ENCODE results near the gene SLC12A5. TPM values are rescaled to one million over a fixed set of nuclear protein-coding genes. Genes with fewer than 3 reads are reported as not detected.

Gene SLC12A5
- total and polyA plus RNA-seq, 2 of the 4 experiments (the other 2 are of a cell fraction): 2.2 TPM; not detected in 1

- Histone ChIP-seq H3K4ac (ENCODE audit: low read depth, low read length) (no peak overlapping the region), H3K14ac (replicated peaks; ENCODE audit: low read depth, low read length) (no peak overlapping the region), H3K4me2 (ENCODE audit: low read depth, low read length) (no peak overlapping the region), H3K27ac (ENCODE audit: insufficient read depth, low read length) (no peak overlapping the region), H4K8ac (ENCODE audit: low read depth in 2 of 2, low read length in 2 of 2) (no peak overlapping the region), H2AK9ac (replicated peaks; ENCODE audit: low read depth, low read length, poor library complexity) (no peak overlapping the region), H2BK5ac (ENCODE audit: low read depth, low read length, poor library complexity, severe bottlenecking) (no peak overlapping the region), H2BK120ac (ENCODE audit: low read depth, low read length) (no peak overlapping the region), H4K91ac (ENCODE audit: insufficient read depth, low read depth, low read length) (no peak overlapping the region), H3K9me3 (ENCODE audit: control insufficient read depth, insufficient read depth, low read length) (no peaks in the 10 kb centered on the region), H3K36me3 (ENCODE audit: control insufficient read depth, insufficient read depth, low read length) (peaks cover 53% of the 10 kb centered on the region), H4K5ac (ENCODE audit: low read depth, low read length) (no peak overlapping the region), H3K27me3 (ENCODE audit: control insufficient read depth, insufficient read depth, low read length) (peaks cover 5% of the 10 kb centered on the region; the same call in 1 of the 2 replicates), H3K4me3 (ENCODE audit: insufficient read depth, low read depth, low read length) (no peak overlapping the region), H3K4me1 (ENCODE audit: control insufficient read depth, insufficient read depth, low read length) (no peaks in the 10 kb centered on the region; the same call in 1 of the 2 replicates), H2AK5ac (ENCODE audit: low read depth, low read length) (no peak overlapping the region), H2BK15ac (ENCODE audit: low read depth, low read length) (no peak overlapping the region), H3K9me1 (ENCODE audit: insufficient read depth, low read length) (peaks cover 3% of the 10 kb centered on the region; the same call in 1 of the 2 replicates), H2BK20ac (ENCODE audit: low read depth, low read length) (no peak overlapping the region), H3K23ac (ENCODE audit: low read depth, low read length) (no peak overlapping the region), H3K18ac (ENCODE audit: low read depth, low read length) (no peak overlapping the region), H3K79me1 (ENCODE audit: low read depth in 1 of 2, low read length in 2 of 2) (peaks cover 0 to 9% of the 10 kb centered on the region in 2 experiments; a peak in 2 of 4 replicates), H4K20me1 (ENCODE audit: insufficient read depth, low read length) (peaks cover 30% of the 10 kb centered on the region), H3K56ac (ENCODE audit: extremely low read depth, insufficient read depth, low read length) (no peak overlapping the region), H3K9ac (ENCODE audit: low read depth, low read length) (no peak overlapping the region), H2AFZ (replicated peaks; ENCODE audit: low read length, poor library complexity) (no peak overlapping the region)
- dilution Hi-C loops (cut with HindIII; ENCODE audit: low sequenced_read_pairs, unreplicated experiment): no loop called here
- DNase-seq (no peak), ATAC-seq (ENCODE audit: low read depth) (no peak)
- in situ Hi-C loops (cut with MboI; ENCODE audit: low sequenced_read_pairs): no loop called here
- 60% methylated on average over 1 of the region's 12 CpGs; no CpG with 5 or more reads in 1 of the 2 experiments for WGBS, 2 experiments (ENCODE audit: extremely low coverage in 2 of 2, insufficient read length in 1 of 2)
- BruUV-seq (replicated peaks): no TSS peak
- ChIA-PET POLR2A (ENCODE audit: unreplicated experiment) (no interaction called here), CTCF (no interaction called here)
- no peak for TF ChIP-seq RAD21 (IDR thresholded peaks at IDR 0.05; ENCODE audit: low read length)
- TF ChIP-seq CHD1 (IDR thresholded peaks at IDR 0.05; ENCODE audit: low read depth, low read length): no peak
- TF ChIP-seq, protein P1, sequence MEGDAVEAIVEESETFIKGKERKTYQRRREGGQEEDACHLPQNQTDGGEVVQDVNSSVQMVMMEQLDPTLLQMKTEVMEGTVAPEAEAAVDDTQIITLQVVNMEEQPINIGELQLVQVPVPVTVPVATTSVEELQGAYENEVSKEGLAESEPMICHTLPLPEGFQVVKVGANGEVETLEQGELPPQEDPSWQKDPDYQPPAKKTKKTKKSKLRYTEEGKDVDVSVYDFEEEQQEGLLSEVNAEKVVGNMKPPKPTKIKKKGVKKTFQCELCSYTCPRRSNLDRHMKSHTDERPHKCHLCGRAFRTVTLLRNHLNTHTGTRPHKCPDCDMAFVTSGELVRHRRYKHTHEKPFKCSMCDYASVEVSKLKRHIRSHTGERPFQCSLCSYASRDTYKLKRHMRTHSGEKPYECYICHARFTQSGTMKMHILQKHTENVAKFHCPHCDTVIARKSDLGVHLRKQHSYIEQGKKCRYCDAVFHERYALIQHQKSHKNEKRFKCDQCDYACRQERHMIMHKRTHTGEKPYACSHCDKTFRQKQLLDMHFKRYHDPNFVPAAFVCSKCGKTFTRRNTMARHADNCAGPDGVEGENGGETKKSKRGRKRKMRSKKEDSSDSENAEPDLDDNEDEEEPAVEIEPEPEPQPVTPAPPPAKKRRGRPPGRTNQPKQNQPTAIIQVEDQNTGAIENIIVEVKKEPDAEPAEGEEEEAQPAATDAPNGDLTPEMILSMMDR (conservative IDR thresholded peaks at IDR 0.05; ENCODE audit: low read depth, low read length): no peak
- TF ChIP-seq RCOR1 (IDR thresholded peaks at IDR 0.05; ENCODE audit: insufficient replicate concordance, low read length): no peak
- no peak for TF ChIP-seq MAFK (IDR thresholded peaks at IDR 0.05; ENCODE audit: low read depth, low read length)
- no peak for TF ChIP-seq RFX5 (IDR thresholded peaks at IDR 0.05; ENCODE audit: low read depth, low read length)
- no peak for TF ChIP-seq USF2 (IDR thresholded peaks at IDR 0.05; ENCODE audit: low read depth, low read length)
- TF ChIP-seq CEBPB (IDR thresholded peaks at IDR 0.05; ENCODE audit: low read depth, low read length): no peak
- TF ChIP-seq FOS (IDR thresholded peaks at IDR 0.05; ENCODE audit: low read depth, low read length): no peak
- TF ChIP-seq BHLHE40 (IDR thresholded peaks at IDR 0.05; ENCODE audit: low read depth, low read length): no peak
- TF ChIP-seq, protein P2, sequence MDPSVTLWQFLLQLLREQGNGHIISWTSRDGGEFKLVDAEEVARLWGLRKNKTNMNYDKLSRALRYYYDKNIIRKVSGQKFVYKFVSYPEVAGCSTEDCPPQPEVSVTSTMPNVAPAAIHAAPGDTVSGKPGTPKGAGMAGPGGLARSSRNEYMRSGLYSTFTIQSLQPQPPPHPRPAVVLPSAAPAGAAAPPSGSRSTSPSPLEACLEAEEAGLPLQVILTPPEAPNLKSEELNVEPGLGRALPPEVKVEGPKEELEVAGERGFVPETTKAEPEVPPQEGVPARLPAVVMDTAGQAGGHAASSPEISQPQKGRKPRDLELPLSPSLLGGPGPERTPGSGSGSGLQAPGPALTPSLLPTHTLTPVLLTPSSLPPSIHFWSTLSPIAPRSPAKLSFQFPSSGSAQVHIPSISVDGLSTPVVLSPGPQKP (IDR thresholded peaks at IDR 0.05; ENCODE audit: borderline replicate concordance, low read depth, low read length): no peak
- TF ChIP-seq MXI1 (IDR thresholded peaks at IDR 0.05; ENCODE audit: borderline replicate concordance, low read depth, low read length): no peak
- no peak for TF ChIP-seq SMC3 (IDR thresholded peaks at IDR 0.05; ENCODE audit: low read depth, low read length)
- TF ChIP-seq MAZ (IDR thresholded peaks at IDR 0.05; ENCODE audit: borderline replicate concordance, low read depth, low read length): no peak
- TF ChIP-seq POLR2A (IDR thresholded peaks at IDR 0.05; ENCODE audit: low read depth, low read length): no peak
- no peak for TF ChIP-seq NFE2L2 (IDR thresholded peaks at IDR 0.05; ENCODE audit: low read depth, low read length)
- intact Hi-C loops (cut with micrococcal nuclease): no loop called here
Observed at GRCh38 chr20:46062621-46063020, 33.6 kb downstream of the SLC12A5 start.
